ENCODE measurements around the gene AMER3. TPM values are rescaled to one million over a fixed set of nuclear protein-coding genes. Genes with fewer than 3 reads are reported as not detected.
A peak's percentile ranks its signal among the peaks of the same experiment; 100 is the strongest.

Gene AMER3, protein sequence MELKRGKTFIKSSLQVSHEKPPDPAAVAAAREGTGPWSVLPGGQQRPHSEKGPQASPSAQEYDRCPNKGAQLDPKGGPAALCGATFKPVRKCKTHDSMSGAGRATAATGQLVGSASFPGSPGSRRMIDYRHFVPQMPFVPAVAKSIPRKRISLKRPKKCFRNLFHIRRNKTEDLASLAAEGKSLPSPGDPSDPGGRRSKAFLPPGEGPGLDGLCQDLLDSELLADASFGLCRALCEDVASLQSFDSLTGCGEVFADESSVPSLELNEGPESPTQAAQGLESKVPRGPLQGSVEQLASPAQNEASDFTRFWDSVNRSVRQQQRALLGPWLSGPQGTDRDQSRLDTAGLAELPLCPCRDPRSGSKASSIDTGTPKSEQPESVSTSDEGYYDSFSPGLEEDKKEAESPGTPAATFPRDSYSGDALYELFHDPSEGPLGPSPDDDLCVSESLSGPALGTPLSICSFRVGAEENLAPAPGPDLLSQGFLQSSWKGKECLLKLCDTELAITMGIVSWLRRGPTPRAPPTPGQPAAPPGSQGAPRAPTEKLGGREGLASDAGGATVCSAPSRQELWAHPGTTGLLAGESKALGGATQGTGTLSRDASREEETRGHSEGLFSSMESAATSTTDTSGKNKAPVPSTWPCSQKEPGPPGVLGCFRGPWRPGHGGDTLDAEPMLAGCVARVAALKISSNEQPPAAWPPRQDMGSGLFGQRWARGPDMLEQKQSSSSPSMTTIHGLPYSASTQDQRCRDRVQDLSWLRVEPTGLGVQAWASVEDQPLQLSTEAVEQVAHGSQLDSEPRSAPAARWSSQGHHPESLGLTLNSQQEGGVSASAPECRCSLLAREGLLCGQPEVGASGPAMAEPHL
- not detected in 2 replicates for total RNA-seq (2013; cell fraction: nucleolus; rRNA removed)
- total RNA-seq (2014; rRNA removed) (not detected in 2 replicates), total RNA-seq (2014; rRNA removed; fragmentation: Illumina TruSeq; extraction: Trizol) (not detected in 2 replicates), total RNA-seq (2021) (not detected in 2 replicates), polyA plus RNA-seq (2011; rRNA removed) (not detected in 2 replicates), polyA plus RNA-seq (2014; fragmentation: Illumina TruSeq; extraction: Trizol) (not detected in 2 replicates), polyA plus RNA-seq (2014; fragmentation: Nextera tagmentation; extraction: Ambion mirVana) (not detected), polyA plus RNA-seq (2014; rRNA removed) (not detected in 2 replicates), polyA plus RNA-seq (2016; fragmentation: Nextera tagmentation; extraction: Ambion mirVana) (not detected), polyA minus RNA-seq (2011; rRNA and poly(A)+ RNA removed) (not detected in 2 replicates), Bru-seq, nascent RNA (not detected), BruChase-seq, experiment 1, labeled RNA remaining after a 6-hour chase (not detected), BruChase-seq, experiment 2, labeled RNA remaining after a 2-hour chase (not detected)
- polyA plus RNA-seq (2011; ENCODE audit: low read depth), result not detected
- not detected in 2 replicates for polyA plus RNA-seq (2011; cell fraction: cytosol; rRNA removed)
- polyA plus RNA-seq (2011; cell fraction: nucleus; rRNA removed), result not detected in 2 replicates
- polyA plus RNA-seq (2012), result not detected in 2 replicates
- not detected in 2 replicates for polyA minus RNA-seq (2011; cell fraction: cytosol; rRNA and poly(A)+ RNA removed)
- not detected in 2 replicates for polyA minus RNA-seq (2011; cell fraction: nucleus; rRNA and poly(A)+ RNA removed)
- long read RNA-seq, experiment 1, result 0 reads
- long read RNA-seq, experiment 2, result 0 reads

DNA sequence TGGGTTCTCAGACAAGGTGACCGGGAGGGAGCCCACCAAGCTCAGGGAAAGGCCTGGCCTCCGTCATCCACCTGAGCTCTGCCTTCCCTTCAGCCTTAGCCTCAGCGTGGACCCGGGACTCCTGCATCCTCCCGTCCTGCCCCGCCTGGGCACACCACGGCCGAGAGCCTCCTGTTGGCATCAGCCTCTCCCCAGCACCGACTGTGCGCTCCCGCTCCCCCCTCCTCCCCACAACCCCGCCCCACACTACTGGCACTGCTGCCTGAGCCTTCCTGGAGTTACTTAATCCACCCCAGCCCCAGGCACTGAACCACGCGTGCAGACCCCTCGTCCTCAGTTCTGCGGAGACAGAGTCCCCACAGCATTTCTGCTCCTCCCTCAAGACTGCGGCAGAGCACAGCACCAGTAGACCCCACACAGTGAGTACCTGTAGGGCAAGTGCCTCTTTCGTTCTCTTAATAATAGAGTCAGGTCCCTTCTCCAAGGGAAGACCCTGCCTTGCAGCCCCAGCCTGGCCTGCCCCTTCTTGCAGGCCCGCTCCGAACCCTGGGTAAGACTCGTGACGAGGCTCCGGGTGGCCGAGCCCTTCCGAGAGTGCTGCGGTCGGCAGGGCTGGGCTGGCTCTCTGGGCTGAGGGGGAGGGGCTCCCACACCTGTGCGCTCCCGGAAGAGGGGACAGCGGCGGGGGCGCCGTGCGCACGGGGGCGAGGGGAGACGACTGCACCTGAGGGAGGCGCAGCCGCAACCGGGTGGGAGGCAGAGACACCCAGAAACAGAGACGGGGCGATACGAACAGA is at the start of gene AMER3:
TSS of gene AMER3 (plus strand) at position 285 of the 797 bp plus-strand sequence. CDS start 6,533 bp downstream, outside the sequence.
- DNase-seq (ENCODE audit: low read depth, low spot score) (no peak), FAIRE-seq (no peak), ATAC-seq (peak; percentile 15; the same call in 2 of the 3 replicates)
- H4K20me1 ChIP-seq (ENCODE audit: control insufficient read depth, insufficient read depth), result no peaks in the 10 kb centered on the region
- ChIA-PET CTCF (no interaction called here), SMC1A (ENCODE audit: uncharacterized antibody, unreplicated experiment) (no interaction called here), RAD21 (ENCODE audit: unreplicated experiment) (no interaction called here), POLR2A (no interaction called here)
- H3K79me2 ChIP-seq (ENCODE audit: control insufficient read depth, insufficient read depth, low read length), result no peaks in the 10 kb centered on the region
- H3K9me3 ChIP-seq (replicated peaks; ENCODE audit: control insufficient read depth, insufficient read depth, low read length), result no peaks in the 10 kb centered on the region
- H3K9ac ChIP-seq (ENCODE audit: control insufficient read depth, insufficient read depth, low read length), result no peak within 1 kb of the TSS
- intact Hi-C loops (cut with micrococcal nuclease; ENCODE audit: unreplicated experiment) (no loop called here), in situ Hi-C loops (cut with MboI) (no loop called here)
- TF ChIP-seq MAX (IDR thresholded peaks at IDR 0.05; ENCODE audit: low read depth, low read length) (no peak), POLR2AphosphoS5 (IDR thresholded peaks at IDR 0.05; ENCODE audit: low read length) (no peak), CBX3 (IDR thresholded peaks at IDR 0.05; ENCODE audit: borderline replicate concordance, low read depth) (no peak), ASH2L (IDR thresholded peaks at IDR 0.05; ENCODE audit: borderline replicate concordance, low read depth) (no peak), PRDM15 (CRISPR knock-in tag; IDR thresholded peaks at IDR 0.05) (no peak)
- TF ChIP-seq, protein P1, sequence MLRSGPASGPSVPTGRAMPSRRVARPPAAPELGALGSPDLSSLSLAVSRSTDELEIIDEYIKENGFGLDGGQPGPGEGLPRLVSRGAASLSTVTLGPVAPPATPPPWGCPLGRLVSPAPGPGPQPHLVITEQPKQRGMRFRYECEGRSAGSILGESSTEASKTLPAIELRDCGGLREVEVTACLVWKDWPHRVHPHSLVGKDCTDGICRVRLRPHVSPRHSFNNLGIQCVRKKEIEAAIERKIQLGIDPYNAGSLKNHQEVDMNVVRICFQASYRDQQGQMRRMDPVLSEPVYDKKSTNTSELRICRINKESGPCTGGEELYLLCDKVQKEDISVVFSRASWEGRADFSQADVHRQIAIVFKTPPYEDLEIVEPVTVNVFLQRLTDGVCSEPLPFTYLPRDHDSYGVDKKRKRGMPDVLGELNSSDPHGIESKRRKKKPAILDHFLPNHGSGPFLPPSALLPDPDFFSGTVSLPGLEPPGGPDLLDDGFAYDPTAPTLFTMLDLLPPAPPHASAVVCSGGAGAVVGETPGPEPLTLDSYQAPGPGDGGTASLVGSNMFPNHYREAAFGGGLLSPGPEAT (IDR thresholded peaks at IDR 0.05; ENCODE audit: low read depth), result no peak
- H3K27ac ChIP-seq (ENCODE audit: control insufficient read depth, insufficient read depth), result no peak within 1 kb of the TSS
- H3K4me2 ChIP-seq (ENCODE audit: control insufficient read depth, insufficient read depth), result no peak within 1 kb of the TSS
- no peak within 1 kb of the TSS for H2AFZ ChIP-seq (ENCODE audit: control insufficient read depth, low read depth, low read length)
- no peaks in the 10 kb centered on the region for H3K4me1 ChIP-seq (ENCODE audit: control insufficient read depth, insufficient read depth, low read length)
- H3K36me3 ChIP-seq (ENCODE audit: control insufficient read depth in 2 of 2, insufficient read depth in 2 of 2, low read length in 1 of 2), result no peaks in the 10 kb centered on the region
- H3K27me3 ChIP-seq (replicated peaks in 1 of 2; ENCODE audit: control insufficient read depth in 2 of 2, insufficient read depth in 2 of 2, low read length in 1 of 2), result peaks cover 3 to 5% of the 10 kb centered on the region in 2 experiments
- no peak within 1 kb of the TSS for H3K4me3 ChIP-seq
- WGBS (ENCODE audit: insufficient coverage, insufficient replicate concordance, low lambda C conversion rate, missing lambda C conversion rate), result 19% methylated on average over 39 of the region's 43 CpGs
- no TSS peak for BruUV-seq (replicated peaks)
